NCI-H2081 (cell line): ENCODE results near the gene CHAT.

Experiments
- DNase-seq, 2 experiments: peaks; one replicate each; lab custom pipeline; 2025; lab: John Stamatoyannopoulos, UW

The CHAT gene

DNA sequence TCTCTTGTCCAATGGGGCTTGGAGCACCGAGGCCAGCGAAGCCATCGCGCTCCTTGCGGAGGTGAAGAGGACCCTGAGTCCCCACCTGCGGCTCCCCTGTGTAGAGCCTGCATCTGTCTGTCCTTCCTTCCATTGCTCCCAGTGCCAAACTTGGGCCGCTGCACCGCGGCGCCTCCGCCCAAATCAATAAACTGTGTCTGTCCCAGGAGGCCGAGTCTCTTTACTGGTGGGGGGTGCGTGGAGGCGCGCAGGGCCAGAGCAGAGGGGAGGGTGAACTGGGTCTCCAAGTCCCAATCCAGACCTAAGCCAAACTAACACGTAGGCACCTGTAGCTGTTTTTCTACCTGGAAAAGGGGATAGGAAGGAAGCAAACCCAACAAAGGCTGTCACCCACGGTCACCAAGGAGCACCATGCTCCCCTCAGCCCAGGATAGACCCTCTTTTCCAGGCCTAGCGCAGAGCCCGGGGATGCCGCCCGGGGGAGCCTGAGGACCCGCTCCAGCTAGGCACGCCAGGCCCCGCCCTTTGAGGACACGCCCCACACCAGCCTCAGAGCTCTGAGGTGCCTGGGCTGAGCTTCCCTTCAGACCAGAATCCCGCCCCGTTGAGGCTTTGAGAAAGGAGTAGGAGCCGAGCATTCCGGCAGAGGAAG is 1.2 kb upstream of the CHAT start:
- no peak for DNase-seq

DNA sequence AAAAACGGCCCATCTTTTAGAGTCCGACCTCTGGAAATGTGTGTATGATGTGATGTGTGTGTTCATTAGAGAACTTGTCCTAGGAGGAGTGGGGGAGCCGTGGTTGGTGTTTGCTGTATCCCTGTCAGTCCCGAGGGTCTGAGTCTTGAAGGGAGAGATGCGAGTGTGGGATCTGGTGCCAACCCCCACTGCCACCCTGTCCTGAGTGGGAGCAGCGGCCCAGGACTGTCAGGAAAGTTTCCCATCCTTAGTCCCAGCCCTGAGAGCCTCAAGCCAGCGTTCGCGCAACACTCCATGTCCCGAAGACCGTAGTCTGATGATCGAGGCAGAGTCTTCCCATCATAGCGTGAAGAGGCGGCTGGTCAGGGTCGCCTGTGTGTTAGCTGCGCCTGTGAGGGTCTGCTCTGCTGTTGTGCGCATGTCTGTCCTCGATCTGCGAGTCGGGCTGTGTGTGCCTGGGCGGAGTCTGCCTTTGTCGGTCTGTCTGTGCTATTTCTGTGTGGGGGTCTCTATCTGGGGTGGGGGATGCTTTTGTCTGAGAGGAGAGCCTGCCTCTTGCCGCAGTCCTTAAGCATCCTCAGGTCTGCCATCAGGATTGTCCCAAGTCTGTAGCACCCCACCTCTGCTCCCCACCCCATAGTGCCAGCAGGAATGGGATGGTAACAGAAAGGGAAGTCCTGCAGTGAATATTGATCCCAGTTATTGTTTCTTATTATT is 514 bp upstream of the CHAT start:
- no peak for DNase-seq

DNA sequence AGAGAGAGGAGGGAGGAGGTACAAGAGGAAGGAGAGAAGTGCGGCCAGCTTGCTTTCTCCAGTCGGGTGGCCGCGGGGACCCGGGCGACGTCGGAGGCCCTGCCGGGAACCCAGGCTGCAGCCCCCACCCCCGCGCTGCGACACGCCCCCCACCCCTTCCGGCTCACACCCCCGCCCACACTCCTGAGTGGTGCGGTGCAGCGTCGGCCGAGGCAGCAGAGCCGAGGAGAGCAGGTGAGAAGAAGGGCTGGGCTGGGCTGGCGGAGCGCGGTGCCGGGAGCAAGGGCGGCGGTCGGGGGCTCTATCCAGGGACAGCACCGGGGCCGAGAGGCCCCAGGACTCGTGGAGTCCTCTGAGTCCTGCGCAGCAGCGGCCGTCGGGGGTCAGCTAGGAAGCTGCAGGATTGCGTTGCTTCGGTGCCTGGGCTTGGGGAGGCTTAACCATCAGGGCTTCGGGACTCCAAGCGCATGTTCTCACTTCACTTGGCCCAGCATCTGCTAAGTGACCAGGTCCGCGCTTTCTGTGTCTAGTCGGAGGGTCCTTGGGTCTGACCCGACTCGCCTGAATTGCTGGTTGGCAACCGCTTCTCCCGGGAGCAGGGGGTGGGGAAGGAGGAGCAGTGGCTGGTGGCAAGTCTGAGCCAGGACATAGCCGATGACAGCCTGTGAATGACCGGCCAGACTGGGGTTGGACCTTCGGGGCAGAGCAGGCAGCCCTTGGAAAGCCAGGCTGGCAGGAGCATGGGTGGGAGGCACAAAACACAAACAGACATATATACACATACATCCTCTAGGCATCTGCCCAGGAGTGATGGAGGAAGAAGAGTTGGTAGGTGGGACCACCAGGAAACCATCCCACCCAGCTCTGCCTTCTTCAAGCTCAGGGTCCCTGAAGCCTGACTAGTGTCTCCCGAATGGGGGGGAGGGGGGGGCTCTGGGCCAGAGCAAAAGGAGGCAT is 683 bp downstream of the CHAT start:
- no peak for DNase-seq

DNA sequence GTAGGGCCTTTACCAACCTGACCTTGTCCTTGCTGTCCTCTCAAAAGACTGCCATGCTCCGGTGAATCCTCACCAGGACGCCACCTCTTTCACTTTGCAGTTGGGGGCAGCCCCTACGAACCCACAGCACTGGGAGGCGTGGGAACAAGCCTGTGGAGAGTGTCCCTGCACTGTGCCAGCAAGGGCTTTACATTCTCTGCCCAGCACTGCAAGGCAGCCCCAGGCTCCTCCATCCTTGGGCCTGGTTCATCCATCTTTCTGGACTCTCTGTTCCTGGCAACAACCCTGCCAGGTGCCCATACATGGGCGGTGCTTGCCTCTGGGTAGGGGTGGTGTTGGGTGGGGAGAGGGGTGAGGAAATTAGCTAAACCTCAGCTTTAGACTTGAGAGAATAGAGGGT is 1.4 kb downstream of the CHAT start:
- DNase-seq: no peak

DNA sequence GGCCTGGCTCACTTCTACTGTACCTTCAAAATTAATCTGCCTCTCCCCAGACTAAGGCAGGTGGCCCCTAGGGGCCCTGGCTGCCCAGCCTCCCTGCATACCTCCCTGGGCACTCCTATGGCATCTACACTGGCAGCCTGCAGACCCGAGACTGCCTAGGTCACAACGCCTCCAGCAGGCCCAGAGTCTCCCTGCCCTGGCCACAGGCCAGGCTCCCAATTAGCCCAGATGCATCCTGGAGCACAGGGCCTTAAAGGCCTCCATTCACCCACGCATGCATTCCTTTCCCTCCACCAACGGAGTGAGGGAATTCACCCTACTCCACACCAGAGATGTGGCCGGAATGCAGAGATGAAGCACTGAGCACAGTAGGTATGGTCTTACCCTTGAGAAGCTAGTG is 1.9 kb downstream of the CHAT start:
- DNase-seq: no peak

DNA sequence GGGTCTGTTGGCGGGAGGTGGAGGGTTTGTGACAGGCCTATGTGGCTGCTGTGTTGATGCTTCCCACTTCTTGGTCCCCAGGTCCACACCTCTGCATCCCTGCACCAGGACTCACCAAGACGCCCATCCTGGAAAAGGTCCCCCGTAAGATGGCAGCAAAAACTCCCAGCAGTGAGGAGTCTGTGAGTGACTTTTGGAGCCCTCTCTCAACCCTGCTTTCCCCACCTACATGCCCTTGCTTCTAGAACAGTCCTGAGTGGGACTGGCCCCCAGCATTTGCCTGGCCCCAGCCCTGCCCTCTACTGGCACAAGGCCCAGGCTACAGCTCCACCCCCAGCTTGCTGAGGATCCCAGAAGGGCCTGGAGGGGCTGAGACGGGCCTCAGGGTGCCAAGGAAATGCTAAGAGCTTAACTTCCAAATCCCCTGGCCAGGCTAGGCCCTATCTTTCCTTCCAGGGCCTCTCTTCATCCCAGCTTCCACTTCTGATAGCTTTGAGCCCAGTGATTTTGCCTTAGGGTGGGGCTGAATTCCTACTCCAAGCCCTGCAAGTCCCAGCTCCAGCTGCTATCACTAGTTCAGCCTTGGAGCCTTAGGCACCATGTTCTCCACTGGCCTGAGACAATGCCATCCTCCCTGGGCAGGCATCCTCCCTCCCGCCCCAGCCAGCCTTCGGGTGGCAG is 2.7 kb downstream of the CHAT start:
- DNase-seq: no peak

DNA sequence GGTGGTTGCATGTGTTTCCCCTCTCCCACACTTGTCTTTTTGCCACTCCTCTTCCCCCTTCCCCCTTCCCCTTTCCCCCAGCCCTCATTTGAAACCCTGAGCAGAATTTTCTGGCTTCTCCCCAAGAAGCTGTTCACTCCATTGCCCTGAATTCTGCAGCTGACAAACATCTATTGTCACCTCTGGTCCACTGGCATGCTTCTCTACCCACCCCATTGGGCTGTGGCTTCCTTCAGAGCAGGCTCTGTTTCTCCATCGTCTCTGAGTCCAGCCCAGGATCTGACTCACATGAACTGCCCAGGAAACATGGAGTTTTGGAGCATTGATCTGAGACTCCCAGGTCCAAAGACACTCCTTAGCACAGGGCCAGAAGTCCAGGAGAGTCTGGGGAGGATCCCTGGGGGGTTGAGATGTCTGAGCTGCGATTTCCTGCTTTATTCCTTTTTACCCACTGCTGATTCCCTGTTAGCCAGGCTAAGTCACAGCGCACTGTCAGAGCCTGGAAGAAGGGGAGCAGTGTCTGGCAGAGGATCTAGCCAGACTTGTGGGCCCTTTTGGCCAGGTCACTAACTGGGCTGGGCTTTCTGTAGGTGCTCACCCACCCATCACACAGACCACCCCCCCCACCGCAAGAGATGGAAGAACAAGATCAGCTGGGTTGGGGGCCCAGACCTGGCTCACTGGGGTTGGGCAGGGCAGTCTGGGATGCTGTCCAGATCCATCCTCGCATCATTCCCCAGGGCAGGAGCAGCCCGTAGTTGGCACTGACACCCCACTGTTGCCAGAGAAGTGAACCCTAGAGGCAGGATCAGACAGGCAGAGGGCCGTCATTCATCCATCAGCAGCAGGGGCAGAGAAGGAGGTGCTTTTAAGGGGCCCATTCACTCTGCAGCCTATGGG is 3.5 kb downstream of the CHAT start:
- DNase-seq: no peak

DNA sequence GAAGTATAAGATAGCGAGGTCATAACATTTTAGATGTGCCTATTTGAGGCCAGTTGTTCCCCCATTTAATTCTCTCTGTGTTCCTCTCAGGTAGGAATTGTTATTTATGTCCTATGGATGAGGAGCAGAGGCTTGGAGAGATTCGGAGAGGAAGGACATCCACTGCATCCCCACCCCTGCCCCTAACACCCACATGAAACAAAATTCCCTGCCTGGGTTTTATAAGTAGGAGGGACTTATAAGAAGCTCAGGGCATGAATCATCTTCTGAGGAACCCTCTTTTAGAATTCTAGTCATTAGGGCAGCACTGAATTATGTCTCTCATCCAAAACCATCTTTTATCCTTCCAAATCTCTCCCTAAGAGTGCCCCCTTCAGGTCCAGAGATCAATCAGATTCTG is 5.0 kb downstream of the CHAT start:
- DNase-seq: no peak

DNA sequence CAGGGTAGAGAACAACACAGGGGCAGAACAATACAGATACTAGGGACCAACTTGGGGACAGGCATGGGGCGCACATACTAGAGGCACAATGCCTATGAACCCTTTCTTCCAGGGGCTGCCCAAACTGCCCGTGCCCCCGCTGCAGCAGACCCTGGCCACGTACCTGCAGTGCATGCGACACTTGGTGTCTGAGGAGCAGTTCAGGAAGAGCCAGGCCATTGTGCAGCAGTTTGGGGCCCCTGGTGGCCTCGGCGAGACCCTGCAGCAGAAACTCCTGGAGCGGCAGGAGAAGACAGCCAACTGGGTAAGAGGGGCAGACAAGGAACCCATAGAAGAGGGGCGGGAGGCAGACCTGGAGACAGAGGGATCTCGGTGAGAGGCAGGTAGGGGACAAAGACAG is 5.8 kb downstream of the CHAT start:
- DNase-seq: no peak

DNA sequence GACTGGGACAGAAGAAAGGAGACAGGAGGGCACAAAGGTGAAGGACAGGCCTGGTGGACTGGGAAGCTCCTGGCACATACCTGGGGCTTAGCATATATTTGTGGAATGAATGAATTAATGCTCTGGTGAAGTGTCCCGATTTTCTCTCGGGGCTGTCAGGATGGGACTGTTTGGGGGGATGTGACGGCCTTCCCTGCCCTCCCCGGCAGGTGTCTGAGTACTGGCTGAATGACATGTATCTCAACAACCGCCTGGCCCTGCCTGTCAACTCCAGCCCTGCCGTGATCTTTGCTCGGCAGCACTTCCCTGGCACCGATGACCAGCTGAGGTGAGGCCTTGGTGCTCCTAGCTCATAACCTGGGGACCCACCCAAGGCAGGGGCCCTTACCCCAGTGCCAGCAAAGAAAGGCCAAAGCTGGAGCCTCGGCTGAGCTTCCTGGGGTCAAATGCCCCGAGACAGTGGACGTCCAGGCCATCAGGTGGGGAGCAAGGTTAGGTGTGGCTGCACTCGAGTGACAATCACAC is 6.5 kb downstream of the CHAT start:
- no peak for DNase-seq

DNA sequence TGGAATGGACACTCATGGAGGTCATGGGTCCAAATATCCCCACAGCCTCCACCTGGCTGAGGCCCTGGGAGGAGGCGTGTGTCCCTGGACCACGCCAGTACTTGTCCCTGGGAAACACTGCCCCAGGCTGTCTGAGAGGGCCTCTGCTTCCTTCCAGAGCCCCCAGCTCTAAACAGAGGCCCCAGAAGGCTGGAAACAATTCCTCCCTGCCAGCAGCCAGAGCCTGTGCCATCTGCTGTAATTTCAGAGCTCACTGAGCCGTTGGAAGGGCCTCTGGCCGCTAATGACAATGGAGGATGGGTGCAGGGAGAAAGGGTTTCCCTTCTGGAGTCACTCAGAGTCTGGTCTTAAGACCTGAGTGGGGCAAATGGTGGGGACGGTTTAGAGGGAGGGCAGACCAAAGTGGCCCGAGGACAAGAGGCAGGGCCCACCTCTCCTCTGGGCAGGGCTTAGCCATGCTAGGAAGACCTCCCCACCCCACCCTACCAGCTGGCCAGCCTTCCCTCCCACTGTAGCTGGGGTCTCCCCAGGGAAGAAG is 7.1 kb downstream of the CHAT start:
- peak in 1 of 2 experiments; percentile 2 for DNase-seq

DNA sequence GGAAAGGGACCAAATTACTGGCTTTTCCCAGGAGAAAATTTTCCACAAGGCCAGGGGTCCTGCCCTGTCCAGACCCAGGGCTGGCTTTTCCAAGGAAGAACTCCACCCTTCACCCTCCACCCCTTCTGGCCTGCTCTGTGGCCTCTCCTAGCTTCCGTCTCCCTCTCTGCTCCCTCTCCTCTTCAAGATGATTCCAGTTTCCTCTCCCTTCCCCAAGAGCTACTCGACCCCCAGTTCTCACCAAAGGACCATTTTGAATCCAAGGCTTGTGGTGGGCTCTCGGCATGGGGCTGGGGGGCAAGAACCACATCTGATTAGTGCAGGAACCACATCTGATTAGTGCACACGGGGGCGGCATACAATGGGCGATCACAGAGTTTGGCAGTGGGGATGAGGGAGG is 7.7 kb downstream of the CHAT start:
- DNase-seq: no peak

DNA sequence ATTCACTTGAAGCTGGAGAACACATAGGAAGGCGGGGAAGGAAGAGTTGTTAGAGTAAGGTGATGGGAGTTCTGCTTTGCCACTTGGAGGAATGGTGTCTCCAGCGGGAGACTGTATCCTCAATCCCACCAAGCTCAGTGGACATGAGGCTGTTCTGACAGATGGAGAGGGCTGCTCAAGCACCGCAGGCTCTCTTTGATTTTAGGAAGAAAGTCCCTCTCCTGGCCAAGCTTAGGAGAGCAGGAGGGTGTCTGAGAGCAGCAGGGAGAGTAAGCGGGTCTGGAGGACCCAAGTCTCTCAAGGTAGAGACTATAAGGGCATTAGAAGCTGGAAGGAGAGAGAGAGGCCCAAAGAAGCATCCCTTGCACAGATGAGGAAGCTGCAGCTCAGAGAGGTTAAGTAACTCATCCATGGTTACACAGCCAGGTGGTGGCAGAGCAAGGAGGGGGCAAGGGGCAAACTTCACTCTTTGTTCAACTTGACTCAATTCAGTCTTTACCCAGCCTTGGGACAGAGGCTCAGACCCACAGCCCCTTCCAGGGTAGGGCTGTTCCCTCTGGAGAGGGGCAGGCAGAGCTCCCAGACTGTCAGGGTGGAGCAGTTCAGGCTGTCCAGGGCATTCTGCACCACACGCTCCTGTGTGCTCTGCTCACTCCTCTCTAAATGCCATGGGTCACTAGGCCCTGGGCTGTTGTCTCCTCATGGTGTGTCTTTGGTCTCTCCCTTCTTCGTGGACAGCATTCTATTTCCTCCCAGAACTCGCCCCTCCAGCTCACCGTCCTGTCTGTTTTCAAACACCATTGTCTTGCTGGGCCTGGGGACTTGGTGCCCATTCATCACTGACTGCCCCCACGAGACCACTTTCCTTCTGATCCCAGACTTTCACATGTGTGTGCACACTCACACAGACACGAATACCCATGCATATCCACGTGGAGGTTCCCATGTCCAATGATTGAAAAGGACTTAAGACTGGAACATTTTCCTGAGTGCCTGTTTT is 8.9 kb downstream of the CHAT start:
- DNase-seq: no peak

DNA sequence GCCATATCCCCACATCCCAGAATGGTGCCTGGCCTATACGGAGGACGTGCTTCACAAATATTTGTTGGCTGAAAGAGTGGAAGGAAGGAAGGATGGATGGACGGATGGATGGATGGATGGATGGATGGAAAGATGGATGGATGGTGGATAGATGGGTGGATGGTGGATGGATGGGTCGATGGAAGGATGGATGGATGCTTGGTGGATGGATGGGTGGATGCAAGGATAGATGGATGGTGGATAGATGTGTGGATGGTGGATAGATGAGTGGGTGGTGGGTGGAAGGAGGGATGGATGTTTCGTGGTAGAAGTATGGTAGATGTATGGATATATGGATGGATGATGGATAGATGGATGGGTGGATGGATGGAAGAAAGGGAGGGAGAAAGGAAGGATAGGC is 10.8 kb downstream of the CHAT start:
- DNase-seq: no peak

DNA sequence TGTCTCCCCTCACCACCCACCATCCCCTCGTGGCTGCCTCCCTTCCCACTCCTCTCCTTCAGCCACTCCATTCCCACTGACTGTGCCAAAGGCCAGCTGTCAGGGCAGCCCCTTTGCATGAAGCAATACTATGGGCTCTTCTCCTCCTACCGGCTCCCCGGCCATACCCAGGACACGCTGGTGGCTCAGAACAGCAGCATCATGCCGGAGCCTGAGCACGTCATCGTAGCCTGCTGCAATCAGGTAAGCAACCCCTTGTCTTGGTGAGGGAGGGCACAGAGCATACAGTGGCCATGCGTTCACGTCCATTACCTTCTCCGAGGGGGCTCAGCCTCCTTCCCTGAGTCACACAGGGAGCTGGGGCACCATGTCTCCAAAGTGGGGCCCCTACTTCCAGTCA is 11.6 kb downstream of the CHAT start:
- no peak for DNase-seq

DNA sequence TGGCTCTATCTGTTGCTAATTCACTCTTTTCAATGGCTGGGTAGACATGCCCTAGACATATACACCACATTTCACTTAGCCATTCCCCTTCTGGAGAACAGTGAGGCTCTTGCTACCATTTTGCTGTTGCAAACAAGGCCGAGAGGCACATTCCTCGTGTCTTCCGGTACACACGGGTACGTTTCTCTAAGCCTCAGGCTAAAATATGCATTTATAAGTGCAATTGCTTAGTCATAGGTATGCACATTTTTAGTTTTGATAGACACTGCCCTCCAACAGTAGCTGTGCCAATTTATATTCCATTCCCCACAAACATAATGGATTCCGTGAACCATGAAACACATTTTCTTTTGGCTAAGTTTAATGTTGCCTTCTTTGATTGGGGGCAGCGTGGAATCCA is 13.2 kb downstream of the CHAT start:
- DNase-seq: no peak

DNA sequence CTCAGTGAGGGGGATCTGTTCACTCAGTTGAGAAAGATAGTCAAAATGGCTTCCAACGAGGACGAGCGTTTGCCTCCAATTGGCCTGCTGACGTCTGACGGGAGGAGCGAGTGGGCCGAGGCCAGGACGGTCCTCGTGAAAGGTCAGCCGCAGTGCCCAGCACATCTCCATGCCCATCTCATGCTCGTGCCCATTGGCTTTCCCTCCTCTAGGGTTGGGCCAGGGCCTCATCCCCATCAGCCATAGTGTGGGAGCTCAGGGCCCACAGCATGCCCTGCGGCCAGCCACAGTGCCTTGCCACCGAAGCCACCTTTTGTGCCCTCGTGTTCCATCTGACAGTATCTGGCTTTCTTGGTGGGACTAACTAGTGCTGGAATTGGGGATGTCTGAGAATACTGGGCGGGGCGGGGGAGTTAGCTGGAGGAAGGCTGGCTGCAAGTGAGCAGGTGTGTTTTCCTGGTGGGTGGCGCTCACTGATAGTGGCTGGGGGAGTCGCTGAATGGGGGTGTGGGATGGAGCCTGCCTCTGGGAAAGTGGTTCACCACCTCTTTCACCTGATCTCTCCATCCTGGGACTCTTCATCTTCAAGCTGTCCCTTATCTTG is 13.9 kb downstream of the CHAT start:
- no peak for DNase-seq

DNA sequence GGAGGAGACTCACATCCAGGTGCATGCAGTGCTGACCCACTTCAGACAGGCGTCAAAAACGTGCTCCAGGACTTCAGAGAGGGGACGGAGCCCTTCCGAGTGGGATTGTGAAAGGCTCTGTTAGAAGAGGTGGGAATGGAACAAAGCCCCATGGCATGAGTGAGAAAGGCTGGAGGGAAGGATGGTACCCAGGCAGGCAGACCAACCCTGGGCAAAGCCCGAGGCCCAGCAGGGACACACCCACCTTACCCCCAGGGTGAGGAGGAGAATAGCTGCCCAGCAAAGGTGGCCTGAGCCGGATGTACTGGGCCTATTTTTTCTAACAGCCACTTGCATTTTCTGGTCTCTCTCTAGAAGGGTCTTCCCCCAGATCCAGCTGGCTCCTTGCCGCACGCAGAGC is 14.8 kb downstream of the CHAT start:
- no peak for DNase-seq

DNA sequence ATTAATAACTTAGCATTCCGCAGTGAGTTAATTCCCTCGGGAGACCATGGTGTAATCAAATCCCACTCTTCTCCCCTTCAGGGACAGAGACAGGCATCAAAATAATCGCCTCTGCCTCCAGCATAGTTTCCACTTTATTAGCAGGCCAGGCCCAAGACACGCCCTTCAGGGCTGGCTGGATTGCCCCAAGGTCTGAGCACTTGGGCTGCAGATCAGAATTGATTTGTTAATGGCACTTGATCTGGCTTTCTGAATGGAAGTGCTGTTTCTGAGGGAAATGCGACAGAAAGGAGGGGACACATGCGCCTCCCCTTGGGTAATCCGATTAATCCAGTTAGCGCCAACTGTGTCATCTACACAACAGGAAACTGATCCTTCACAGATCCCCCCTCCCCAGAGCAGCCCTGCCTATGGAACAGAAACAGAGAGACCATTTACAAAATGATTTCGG is 15.6 kb downstream of the CHAT start:
- DNase-seq: no peak
